Right hindlimb (tissue), 1 donor: Measurements from ENCODE around the gene PCDHA12.
"Not testable (repeated sequence)": the region's sequence is repeated elsewhere in the genome, so short reads cannot be mapped to it uniquely, and the experiment has no call there.

Source experiments
- DNase-seq: peaks from one replicate; pipeline ENCODE4 v3.0.0-alpha.2; 2018

The PCDHA12 gene

DNA sequence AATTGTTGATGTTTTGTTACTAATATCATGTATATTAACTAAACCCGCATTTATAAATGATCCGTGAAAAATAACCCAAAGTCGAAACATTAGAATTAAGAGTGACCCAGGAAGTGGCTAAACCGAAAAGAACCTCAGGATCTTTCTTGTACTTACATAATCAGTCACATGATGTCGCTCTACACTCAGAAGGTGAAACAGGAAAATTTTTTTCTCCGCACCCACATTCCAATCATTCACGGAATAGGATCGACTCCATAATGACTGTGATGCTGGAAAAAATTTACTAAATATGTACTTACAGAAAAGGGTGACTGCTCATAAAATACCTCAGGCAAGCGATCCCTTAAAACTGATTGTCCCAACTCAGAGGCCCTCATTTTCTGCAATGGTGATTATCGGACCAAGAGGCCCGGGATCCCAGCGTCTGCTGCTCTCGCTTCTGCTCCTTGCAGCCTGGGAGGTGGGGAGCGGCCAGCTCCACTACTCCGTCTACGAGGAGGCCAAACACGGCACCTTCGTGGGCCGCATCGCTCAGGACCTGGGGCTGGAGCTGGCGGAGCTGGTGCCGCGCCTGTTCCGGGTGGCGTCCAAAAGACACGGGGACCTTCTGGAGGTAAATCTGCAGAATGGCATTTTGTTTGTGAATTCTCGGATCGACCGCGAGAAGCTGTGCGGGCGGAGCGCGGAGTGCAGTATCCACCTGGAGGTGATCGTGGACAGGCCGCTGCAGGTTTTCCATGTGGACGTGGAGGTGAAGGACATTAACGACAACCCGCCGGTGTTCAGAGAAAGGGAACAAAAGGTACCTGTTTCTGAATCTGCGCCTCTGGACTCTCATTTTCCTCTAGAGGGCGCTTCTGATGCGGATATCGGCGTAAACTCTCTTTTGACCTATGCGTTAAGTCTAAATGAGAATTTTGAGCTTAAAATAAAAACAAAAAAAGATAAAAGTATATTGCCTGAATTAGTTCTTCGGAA, at the start of gene PCDHA12:
TSS of gene PCDHA12 (plus strand) at position 224 of the 981 bp plus-strand sequence. CDS start at position 389, 165 bp downstream.
- no peak for DNase-seq

- no peak for DNase-seq
Observed at GRCh38 chr5:140827704-140828361, 47.3 kb upstream of the PCDHA12 start, which contains the start of gene PCDHA6. TSS of gene PCDHA6 (plus strand) at chr5:140827960. CDS start at chr5:140828092, 132 bp downstream.

GRCh38 chr5:140828362-140828737, 46.8 kb upstream of the PCDHA12 start:
- no peak for DNase-seq

DNA sequence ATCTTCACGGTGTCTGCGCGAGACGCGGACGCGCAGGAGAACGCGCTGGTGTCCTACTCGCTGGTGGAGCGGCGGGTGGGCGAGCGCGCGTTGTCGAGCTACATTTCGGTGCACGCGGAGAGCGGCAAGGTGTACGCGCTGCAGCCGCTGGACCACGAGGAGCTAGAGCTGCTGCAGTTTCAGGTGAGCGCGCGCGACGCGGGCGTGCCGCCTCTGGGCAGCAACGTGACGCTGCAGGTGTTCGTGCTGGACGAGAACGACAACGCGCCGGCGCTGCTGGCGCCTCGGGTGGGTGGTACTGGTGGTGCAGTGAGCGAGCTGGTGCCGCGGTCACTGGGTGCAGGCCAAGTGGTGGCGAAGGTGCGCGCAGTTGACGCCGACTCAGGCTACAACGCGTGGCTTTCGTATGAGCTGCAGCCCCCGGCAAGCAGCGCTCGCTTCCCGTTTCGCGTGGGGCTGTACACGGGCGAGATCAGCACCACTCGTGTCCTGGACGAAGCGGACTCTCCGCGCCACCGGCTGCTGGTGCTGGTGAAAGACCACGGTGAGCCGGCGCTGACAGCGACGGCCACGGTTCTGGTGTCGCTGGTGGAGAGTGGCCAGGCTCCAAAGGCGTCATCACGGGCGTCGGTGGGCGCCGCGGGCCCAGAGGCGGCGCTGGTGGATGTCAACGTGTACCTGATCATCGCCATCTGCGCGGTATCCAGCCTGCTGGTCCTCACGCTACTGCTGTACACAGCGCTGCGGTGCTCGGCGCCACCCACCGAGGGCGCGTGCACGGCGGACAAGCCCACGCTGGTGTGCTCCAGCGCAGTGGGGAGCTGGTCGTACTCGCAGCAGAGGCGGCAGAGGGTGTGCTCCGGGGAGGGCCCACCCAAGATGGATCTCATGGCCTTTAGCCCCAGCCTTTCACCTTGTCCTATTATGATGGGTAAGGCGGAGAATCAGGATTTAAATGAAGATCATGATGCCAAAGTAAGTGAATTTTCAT, 45.3 kb upstream of the PCDHA12 start:
- not testable (repeated sequence) for DNase-seq

- DNase-seq: no peak
Observed at GRCh38 chr5:140833993-140834392, 41.1 kb upstream of the PCDHA12 start, which contains the start of gene PCDHA7. TSS of gene PCDHA7 (plus strand) at chr5:140834269. CDS start at chr5:140834384, 115 bp downstream.

GRCh38 chr5:140834439-140835008, 40.6 kb upstream of the PCDHA12 start:
- DNase-seq: not testable (repeated sequence)

DNA sequence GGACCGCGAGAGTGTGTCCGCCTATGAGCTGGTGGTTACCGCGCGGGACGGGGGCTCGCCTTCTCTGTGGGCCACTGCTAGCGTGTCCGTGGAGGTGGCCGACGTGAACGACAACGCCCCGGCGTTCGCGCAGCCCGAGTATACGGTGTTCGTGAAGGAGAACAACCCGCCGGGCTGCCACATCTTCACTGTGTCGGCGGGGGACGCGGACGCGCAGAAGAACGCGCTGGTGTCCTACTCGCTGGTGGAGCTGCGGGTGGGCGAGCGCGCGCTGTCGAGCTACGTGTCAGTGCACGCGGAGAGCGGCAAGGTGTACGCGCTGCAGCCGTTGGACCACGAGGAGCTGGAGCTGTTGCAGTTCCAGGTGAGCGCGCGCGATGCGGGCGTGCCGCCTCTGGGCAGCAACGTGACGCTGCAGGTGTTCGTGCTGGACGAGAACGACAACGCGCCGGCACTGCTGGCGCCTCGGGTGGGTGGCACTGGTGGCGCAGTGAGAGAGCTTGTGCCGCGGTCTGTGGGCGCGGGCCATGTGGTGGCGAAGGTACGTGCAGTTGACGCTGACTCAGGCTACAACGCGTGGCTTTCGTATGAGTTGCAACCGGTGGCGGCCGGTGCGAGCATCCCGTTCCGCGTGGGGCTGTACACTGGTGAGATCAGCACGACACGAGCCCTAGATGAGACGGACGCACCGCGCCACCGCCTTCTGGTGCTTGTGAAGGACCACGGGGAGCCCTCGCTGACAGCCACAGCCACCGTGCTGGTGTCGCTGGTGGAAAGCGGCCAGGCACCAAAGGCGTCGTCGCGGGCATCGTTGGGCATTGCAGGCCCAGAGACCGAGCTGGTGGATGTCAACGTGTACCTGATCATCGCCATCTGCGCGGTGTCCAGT, 39.2 kb upstream of the PCDHA12 start:
- DNase-seq: no peak

GRCh38 chr5:140840978-140841962, 33.8 kb upstream of the PCDHA12 start, which contains the start of gene PCDHA8:
TSS of gene PCDHA8 (plus strand) at chr5:140841187. CDS start at chr5:140841322, 135 bp downstream.
- no peak for DNase-seq

DNA sequence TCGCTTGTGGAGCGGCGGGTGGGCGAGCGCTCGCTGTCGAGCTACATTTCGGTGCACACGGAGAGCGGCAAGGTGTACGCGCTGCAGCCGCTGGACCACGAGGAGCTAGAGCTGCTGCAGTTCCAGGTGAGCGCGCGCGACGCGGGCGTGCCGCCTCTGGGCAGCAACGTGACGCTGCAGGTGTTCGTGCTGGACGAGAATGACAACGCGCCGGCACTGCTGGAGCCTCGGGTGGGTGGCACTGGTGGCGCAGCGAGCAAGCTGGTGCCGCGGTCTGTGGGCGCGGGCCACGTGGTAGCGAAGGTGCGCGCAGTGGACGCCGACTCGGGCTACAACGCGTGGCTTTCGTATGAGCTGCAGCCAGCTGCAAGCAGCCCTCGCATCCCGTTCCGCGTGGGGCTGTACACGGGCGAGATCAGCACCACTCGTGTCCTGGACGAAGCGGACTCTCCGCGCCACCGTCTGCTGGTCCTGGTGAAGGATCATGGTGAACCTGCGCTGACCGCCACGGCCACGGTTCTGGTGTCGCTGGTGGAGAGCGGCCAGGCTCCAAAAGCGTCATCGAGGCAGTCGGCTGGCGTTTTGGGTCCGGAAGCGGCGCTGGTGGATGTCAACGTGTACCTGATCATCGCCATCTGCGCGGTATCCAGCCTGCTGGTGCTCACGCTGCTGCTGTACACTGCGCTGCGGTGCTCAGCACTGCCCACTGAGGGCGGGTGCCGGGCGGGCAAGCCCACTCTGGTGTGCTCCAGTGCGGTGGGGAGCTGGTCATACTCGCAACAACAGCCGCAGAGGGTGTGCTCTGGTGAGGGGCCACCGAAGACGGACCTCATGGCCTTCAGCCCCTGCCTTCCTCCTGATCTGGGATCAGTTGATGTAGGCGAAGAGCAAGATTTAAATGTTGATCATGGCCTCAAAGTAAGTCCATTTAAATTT, 32.0 kb upstream of the PCDHA12 start:
- no peak for DNase-seq

- DNase-seq: not testable (repeated sequence)
Observed at GRCh38 chr5:140848139-140849102, 26.7 kb upstream of the PCDHA12 start, which contains the start of gene PCDHA9. TSS of gene PCDHA9 (plus strand) at chr5:140848382. CDS start at chr5:140848496, 114 bp downstream.

GRCh38 chr5:140849831-140850634, 25.1 kb upstream of the PCDHA12 start:
- DNase-seq: not testable (repeated sequence)

- no peak for DNase-seq
Observed at GRCh38 chr5:140855772-140856674, 19.1 kb upstream of the PCDHA12 start, which contains the start of gene PCDHA10. TSS of gene PCDHA10 (plus strand) at chr5:140855897. CDS start at chr5:140856049, 152 bp downstream.

DNA sequence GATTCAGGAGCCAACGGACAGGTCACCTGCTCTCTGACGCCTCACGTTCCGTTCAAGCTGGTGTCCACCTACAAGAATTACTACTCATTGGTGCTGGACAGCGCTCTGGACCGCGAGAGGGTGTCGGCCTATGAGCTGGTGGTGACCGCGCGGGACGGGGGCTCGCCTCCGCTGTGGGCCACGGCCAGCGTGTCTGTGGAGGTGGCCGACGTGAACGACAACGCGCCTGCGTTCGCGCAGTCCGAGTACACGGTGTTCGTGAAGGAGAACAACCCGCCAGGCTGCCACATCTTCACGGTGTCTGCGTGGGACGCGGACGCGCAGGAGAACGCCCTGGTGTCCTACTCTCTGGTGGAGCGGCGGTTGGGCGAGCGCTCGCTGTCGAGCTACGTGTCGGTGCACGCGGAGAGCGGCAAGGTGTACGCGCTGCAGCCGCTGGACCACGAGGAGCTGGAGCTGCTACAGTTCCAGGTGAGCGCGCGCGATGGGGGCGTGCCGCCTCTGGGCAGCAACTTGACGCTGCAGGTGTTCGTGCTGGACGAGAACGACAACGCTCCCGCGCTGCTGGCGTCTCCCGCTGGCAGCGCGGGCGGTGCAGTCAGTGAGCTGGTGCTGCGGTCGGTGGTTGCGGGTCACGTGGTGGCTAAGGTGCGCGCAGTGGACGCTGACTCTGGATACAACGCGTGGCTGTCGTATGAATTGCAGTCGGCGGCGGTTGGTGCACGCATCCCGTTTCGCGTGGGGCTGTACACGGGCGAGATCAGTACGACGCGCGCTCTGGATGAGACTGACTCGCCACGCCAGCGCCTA, 17.7 kb upstream of the PCDHA12 start:
- no peak for DNase-seq

GRCh38 chr5:140857987-140858240, 17.2 kb upstream of the PCDHA12 start:
- DNase-seq: no peak
